H4 (cell line): Measurements from ENCODE around the gene SCLY. TPM values are rescaled to one million over a fixed set of nuclear protein-coding genes. Genes with fewer than 3 reads are reported as not detected.

Experiments
- DNase-seq: peaks from one replicate; pipeline ENCODE4 v3.0.0-alpha.2; 2015; ENCODE audit warnings: low spot score
- total RNA-seq: library from RNA; depleted of rRNA; stranded (reverse); fragments of >200 nt; shearing (Covaris generic); gene quantifications from 2 replicates; pipeline ENCODE4 v1.2.3, GENCODE V29; 2014

SCLY gene
- total RNA-seq, 1 experiment from 2014 or later: 19.6 TPM

DNA sequence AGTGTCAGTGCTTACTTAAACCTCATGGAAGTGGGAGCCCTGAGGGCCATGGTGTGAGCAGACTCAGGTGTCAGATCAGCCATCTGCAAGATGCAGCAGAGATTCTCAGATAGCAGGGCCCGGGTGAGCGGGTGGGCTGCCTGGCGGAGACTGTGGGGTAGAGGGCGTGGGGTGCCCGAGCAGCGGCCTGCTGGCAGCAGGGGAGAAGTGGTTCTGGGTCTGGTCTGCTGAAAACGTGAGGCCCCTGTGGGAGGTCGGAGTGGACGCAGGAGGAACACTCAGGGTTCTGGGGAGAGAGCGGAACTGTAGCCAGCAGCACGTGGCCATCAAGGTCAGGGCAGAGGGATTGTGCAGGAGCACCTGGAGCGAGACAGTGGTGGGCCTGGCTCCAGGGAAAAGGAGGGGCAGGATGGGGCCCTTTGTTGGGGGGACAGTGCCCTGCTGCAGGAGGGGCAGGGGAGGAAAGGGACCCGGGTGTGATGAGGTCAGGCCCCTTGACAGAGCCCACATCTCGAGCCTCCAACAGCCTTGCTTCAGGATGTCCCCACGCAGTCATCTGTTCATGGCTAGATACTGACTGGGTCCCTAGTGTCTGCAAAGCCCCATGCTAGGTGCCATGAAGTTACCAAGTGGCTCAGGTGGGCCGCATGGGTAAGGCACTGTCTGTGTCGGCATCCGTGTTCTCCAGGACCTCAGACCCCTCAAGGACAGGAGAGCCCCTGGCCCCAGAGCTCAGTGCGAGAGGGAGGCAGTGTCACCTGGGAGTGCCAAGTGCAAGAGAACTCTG is 36.6 kb downstream of the SCLY start:
- peak; percentile 2 for DNase-seq

DNA sequence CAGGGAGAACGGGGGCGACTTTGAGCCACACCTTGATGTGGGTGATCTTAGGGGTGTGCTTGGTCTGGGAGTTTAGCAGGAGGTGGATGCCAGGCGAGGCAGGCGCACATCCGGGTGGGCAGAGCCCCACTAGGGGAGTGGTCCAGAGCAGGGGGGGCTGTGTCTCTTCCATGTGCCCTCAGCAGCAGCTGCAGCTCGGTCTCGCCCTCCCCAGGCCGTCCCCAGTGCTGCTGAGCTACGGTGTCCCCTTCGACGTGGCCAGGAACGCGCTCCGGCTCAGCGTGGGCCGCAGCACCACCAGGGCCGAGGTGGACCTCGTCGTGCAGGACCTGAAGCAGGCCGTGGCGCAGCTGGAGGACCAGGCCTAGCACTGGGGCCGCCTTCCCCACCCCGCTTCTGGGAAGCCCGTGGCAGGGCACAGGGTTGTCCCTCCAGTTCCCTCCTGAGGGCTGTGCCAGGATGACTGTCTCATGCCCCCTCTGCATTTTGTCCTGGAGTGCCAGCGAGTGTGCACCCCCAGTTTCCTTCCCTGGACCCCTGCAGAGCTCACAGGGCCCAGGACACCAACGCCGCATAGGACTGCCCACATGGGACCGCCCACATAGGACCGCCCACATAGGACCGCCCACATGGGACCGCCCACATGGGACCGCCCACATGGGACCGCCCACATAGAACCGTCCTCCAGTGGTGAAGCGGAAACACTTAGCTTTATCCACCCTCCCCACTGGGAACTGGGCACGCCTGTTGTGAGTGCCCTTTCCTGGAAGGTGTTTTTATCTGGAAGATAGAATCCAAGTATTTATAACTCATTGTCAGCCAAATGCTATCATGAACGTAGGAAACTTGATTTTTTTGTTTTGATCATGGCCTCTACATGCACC is 37.4 kb downstream of the SCLY start:
- DNase-seq: no peak

GRCh38 chr2:238098901-238099713 is 38.3 kb downstream of the SCLY start:
- DNase-seq: no peak

GRCh38 chr2:238099714-238100048 is 38.9 kb downstream of the SCLY start:
- no peak for DNase-seq

DNA sequence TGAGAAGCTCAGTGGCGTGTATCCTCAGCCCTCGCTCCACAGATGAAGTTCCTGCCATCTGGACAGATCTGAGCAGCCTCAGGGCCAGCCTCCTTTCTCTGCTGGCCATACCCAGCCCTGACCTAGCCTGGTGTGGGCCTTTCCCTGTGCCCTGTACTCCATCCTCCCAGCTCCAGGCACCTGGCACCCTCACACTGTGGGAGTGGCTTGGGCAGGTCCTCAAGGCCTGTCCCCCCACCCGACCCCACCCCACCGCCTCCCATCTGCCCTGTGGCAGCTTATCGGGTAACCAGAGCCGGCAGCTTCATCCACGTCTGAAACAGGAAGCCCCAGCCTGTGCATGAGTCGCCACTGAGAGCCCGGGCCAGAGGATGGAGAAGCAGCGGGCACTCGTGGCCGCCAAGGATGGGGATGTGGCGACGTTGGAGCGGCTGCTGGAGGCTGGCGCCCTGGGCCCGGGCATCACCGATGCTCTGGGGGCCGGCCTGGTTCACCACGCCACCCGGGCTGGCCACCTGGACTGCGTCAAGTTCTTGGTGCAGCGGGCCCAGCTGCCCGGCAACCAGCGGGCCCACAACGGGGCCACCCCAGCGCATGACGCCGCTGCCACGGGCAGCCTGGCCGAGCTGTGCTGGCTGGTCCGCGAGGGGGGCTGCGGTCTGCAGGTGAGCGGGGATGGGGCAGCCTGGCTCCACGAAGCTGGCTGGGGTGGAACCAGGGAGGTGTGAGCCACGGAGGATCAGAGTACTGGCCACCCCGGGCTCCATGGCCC is 39.4 kb downstream of the SCLY start, which contains the start of gene ESPNL:
Gene ESPNL, plus strand, starts transcription at position 292 of the 772 bp plus-strand sequence. Its CDS starts 80 bp downstream, at position 372.
- DNase-seq: no peak

GRCh38 chr2:238100821-238101771 is 40.3 kb downstream of the SCLY start:
- DNase-seq: no peak

- no peak for DNase-seq
Observed at GRCh38 chr2:238101891-238102841, 41.4 kb downstream of the SCLY start.

GRCh38 chr2:238102865-238103264 is 42.1 kb downstream of the SCLY start:
- DNase-seq: no peak

GRCh38 chr2:238103465-238104225 is 42.8 kb downstream of the SCLY start:
- DNase-seq: no peak

- DNase-seq: no peak
Observed at GRCh38 chr2:238104226-238104690, 43.5 kb downstream of the SCLY start.

GRCh38 chr2:238104691-238105371 is 44.0 kb downstream of the SCLY start:
- no peak for DNase-seq

- DNase-seq: no peak
Observed at GRCh38 chr2:238105506-238106338, 44.9 kb downstream of the SCLY start.

- no peak for DNase-seq
Observed at GRCh38 chr2:238106339-238106697, 45.5 kb downstream of the SCLY start.

GRCh38 chr2:238106698-238107524 is 46.1 kb downstream of the SCLY start:
- DNase-seq: no peak

GRCh38 chr2:238107525-238108422 is 47.0 kb downstream of the SCLY start:
- no peak for DNase-seq
